Stomach smooth muscle (tissue), 2 donors: ENCODE results near the gene CAMK2A.

ENCODE experiments used
- H3K27ac ChIP-seq: one replicate; pipeline ENCODE4 v1.7.0; 2013; ENCODE audit warnings: mild to moderate bottlenecking, low read length, inconsistent platforms
- H3K27me3 ChIP-seq, 2 donors: one replicate each; pipeline ENCODE4 v1.7.0; 2013; ENCODE audit warnings: low read length in 2 of 2; ENCODE audit not compliant: insufficient read depth in 2 of 2, control insufficient read depth in 1 of 2
- H3K36me3 ChIP-seq, 2 donors: one replicate each; pipeline ENCODE4 v1.7.0; 2013; ENCODE audit warnings: low read length in 2 of 2; ENCODE audit not compliant: control insufficient read depth in 2 of 2, insufficient read depth in 2 of 2
- H3K4me1 ChIP-seq: one replicate; pipeline ENCODE4 v1.7.0; 2013; ENCODE audit warnings: low read length; ENCODE audit not compliant: control insufficient read depth, insufficient read depth
- H3K4me3 ChIP-seq, 2 donors: one replicate each; pipeline ENCODE4 v1.7.0; 2013; ENCODE audit warnings: low read length in 2 of 2
- H3K9ac ChIP-seq, 2 donors: one replicate each; pipeline ENCODE4 v1.7.0; 2013; ENCODE audit warnings: low read length in 2 of 2, mild to moderate bottlenecking in 1 of 2
- H3K9me3 ChIP-seq, 2 donors: one replicate each; pipeline ENCODE4 v1.7.0; 2013; ENCODE audit warnings: low read length in 2 of 2; ENCODE audit not compliant: control insufficient read depth in 2 of 2
- donor health status: healthy.
- donor health status: Pancreatic carcinoma.

The CAMK2A gene

GRCh38 chr5:150291388-150292385, 2.1 kb upstream of the CAMK2A start:
- H3K9me3 ChIP-seq, result no peaks in the 10 kb centered on the region
- no peak overlapping the region for H3K9ac ChIP-seq
- no peaks in the 10 kb centered on the region for H3K27me3 ChIP-seq
- no peaks in the 10 kb centered on the region for H3K36me3 ChIP-seq
- H3K4me3 ChIP-seq, result no peak overlapping the region
- no peak overlapping the region for H3K27ac ChIP-seq
- peaks cover 5% of the 10 kb centered on the region for H3K4me1 ChIP-seq

- H3K9ac ChIP-seq, result no peak overlapping the region
- H3K4me1 ChIP-seq, result no peaks in the 10 kb centered on the region
- H3K36me3 ChIP-seq, result no peaks in the 10 kb centered on the region
- H3K9me3 ChIP-seq, result no peaks in the 10 kb centered on the region
- H3K4me3 ChIP-seq, result no peak overlapping the region
- no peak overlapping the region for H3K27ac ChIP-seq
- no peaks in the 10 kb centered on the region for H3K27me3 ChIP-seq
Measured at GRCh38 chr5:150288791-150289190, 782 bp downstream of the CAMK2A start.

- Histone ChIP-seq H3K9me3 (no peaks in the 10 kb centered on the region), H3K9ac (no peak overlapping the region), H3K27ac (no peak overlapping the region), H3K4me3 (no peak overlapping the region), H3K27me3 (no peaks in the 10 kb centered on the region), H3K36me3 (no peaks in the 10 kb centered on the region), H3K4me1 (no peaks in the 10 kb centered on the region)
Measured at GRCh38 chr5:150288361-150288760, 1.2 kb downstream of the CAMK2A start.

- H3K4me3 ChIP-seq, result no peak overlapping the region
Measured at GRCh38 chr5:150286820-150287219, 2.8 kb downstream of the CAMK2A start.

GRCh38 chr5:150285114-150285513, 4.5 kb downstream of the CAMK2A start:
- Histone ChIP-seq H3K4me1 (no peaks in the 10 kb centered on the region), H3K9ac (no peak overlapping the region), H3K27me3 (no peaks in the 10 kb centered on the region), H3K4me3 (no peak overlapping the region), H3K36me3 (no peaks in the 10 kb centered on the region), H3K9me3 (no peaks in the 10 kb centered on the region), H3K27ac (no peak overlapping the region)

More at GRCh38 chr5:150286820-150287219, 2.8 kb downstream of the CAMK2A start:
- H3K27ac ChIP-seq, result no peak overlapping the region
- no peaks in the 10 kb centered on the region for H3K4me1 ChIP-seq
- no peaks in the 10 kb centered on the region for H3K9me3 ChIP-seq
- no peaks in the 10 kb centered on the region for H3K27me3 ChIP-seq
- H3K9ac ChIP-seq, result no peak overlapping the region
- no peaks in the 10 kb centered on the region for H3K36me3 ChIP-seq

GRCh38 chr5:150284311-150284710, 5.3 kb downstream of the CAMK2A start:
- H3K4me3 ChIP-seq, result no peak overlapping the region
- no peaks in the 10 kb centered on the region for H3K27me3 ChIP-seq
- no peaks in the 10 kb centered on the region for H3K9me3 ChIP-seq
- no peaks in the 10 kb centered on the region for H3K4me1 ChIP-seq
- no peak overlapping the region for H3K9ac ChIP-seq
- no peak overlapping the region for H3K27ac ChIP-seq
- no peaks in the 10 kb centered on the region for H3K36me3 ChIP-seq

GRCh38 chr5:150283904-150284303, 5.7 kb downstream of the CAMK2A start:
- H3K36me3 ChIP-seq, result no peaks in the 10 kb centered on the region
- H3K4me1 ChIP-seq, result no peaks in the 10 kb centered on the region
- H3K9me3 ChIP-seq, result no peaks in the 10 kb centered on the region
- H3K27me3 ChIP-seq, result no peaks in the 10 kb centered on the region
- H3K9ac ChIP-seq, result no peak overlapping the region
- H3K27ac ChIP-seq, result no peak overlapping the region
- H3K4me3 ChIP-seq, result no peak overlapping the region

GRCh38 chr5:150281987-150282386, 7.6 kb downstream of the CAMK2A start:
- Histone ChIP-seq H3K9ac (no peak overlapping the region), H3K27ac (no peak overlapping the region), H3K4me1 (no peaks in the 10 kb centered on the region), H3K27me3 (no peaks in the 10 kb centered on the region), H3K4me3 (no peak overlapping the region), H3K36me3 (no peaks in the 10 kb centered on the region), H3K9me3 (no peaks in the 10 kb centered on the region)

- H3K9me3 ChIP-seq, result no peaks in the 10 kb centered on the region
- no peaks in the 10 kb centered on the region for H3K4me1 ChIP-seq
- no peak overlapping the region for H3K9ac ChIP-seq
- H3K4me3 ChIP-seq, result no peak overlapping the region
- H3K36me3 ChIP-seq, result no peaks in the 10 kb centered on the region
- no peak overlapping the region for H3K27ac ChIP-seq
- H3K27me3 ChIP-seq, result no peaks in the 10 kb centered on the region
Measured at GRCh38 chr5:150279330-150280020, 10.1 kb downstream of the CAMK2A start.

GRCh38 chr5:150278916-150279315, 10.7 kb downstream of the CAMK2A start:
- Histone ChIP-seq H3K4me3 (no peak overlapping the region), H3K36me3 (no peaks in the 10 kb centered on the region), H3K27me3 (no peaks in the 10 kb centered on the region), H3K9ac (no peak overlapping the region), H3K4me1 (no peaks in the 10 kb centered on the region), H3K27ac (no peak overlapping the region), H3K9me3 (no peaks in the 10 kb centered on the region)
